Measurements from ENCODE around the gene ARSG.
"Not testable (repeated sequence)": the region's sequence is repeated elsewhere in the genome, so short reads cannot be mapped to it uniquely, and the experiment has no call there.

Gene ARSG

DNA sequence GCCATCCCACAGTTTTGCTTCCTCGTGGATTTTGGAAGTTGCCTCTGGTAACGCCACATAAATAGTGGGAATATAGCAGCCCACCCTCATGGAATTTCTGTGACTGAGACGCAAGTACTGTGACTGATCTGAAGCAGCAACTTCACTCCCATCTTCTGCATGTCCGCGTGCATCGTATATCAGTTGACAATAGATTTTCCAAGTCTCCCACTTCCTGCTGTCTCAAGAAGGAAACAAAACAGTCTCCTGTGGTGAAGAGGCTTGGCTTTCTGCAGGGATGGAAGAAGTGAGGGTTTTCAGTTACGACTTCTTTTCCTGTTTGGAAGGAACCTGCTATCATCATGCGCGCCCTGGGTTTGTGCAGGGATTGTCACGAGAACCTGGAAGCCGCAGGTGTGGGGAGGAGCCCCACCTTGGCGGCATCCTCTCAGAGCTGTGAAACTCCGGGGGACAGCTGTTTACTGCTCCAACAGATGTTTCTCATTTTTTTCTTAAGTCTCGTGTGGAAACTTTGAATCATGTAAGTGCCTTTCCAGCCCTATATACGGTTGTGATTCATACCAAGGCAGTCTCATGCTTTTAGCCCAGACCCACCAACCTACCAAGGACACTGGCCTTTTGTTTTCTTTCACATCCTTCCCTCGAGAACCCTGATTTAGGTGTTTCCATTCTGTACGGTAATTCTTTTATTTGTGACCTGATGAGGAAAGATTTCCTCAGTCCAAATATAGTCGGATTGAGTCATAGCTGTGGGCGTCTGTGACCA is 108.5 kb downstream of the ARSG start:
- no peak for DNase-seq

GRCh38 chr17:68400404-68400735 is 109.1 kb downstream of the ARSG start:
- DNase-seq = no peak

DNA sequence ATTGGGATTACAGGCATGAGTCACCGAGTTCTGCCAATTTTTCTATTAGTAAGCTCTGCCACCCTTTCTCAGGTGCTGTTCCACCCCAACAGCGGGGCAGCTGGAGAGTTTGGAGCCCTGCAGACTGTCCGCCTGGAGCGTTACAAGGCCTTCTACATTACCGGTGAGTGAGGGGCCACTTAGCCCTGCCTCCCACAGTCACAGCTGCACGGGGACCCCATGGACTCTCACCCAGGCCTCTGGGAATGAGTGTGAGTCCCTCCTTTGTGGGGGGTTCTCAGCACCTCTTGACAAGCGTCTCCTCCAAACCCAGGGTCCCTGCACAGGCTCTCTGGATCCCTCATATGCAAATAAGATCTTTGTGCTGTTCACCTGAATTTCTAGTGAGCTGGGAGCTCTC is 110.0 kb downstream of the ARSG start:
- no peak for DNase-seq

DNA sequence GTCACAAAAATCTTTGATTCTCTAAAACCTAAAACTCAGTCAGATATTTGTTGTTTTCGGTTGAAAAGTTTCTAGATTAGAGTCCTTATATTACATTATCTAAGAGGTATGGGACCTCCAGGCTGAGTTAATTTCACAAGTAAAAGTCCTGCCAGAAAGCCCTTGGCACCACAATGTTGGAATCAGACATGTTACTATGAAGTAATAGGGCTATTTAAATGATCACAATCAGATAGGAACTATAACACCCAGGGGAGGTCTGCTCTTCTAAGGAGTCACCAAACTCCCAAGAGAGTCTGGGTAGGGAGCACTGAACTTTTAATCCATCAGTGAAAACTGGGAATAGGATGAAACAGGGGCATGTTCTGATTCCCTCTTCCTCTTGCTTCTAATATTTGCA is 111.8 kb downstream of the ARSG start:
- no peak for DNase-seq

- not testable (repeated sequence) for DNase-seq
Measured at GRCh38 chr17:68403837-68404236, 112.5 kb downstream of the ARSG start.

DNA sequence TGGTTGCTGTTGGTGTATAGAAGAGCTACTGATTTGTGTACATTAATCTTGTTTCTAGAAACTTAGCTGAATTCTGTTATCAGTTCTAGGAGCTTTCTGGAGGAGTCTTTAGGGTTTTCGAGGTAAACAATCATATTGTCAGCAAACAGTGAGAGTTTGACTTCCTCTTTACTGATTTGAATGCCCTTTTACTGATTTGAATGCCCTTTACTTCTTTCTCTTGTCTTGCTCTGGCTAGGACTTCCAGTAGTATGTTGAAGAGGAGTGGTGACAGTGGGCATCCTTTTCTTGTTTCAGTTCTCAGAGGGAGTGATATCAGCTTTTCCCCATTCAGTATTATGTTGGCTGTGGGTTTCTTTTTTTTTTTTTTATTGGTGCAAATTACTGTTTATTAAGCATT is 116.4 kb downstream of the ARSG start:
- not testable (repeated sequence) for DNase-seq

DNA sequence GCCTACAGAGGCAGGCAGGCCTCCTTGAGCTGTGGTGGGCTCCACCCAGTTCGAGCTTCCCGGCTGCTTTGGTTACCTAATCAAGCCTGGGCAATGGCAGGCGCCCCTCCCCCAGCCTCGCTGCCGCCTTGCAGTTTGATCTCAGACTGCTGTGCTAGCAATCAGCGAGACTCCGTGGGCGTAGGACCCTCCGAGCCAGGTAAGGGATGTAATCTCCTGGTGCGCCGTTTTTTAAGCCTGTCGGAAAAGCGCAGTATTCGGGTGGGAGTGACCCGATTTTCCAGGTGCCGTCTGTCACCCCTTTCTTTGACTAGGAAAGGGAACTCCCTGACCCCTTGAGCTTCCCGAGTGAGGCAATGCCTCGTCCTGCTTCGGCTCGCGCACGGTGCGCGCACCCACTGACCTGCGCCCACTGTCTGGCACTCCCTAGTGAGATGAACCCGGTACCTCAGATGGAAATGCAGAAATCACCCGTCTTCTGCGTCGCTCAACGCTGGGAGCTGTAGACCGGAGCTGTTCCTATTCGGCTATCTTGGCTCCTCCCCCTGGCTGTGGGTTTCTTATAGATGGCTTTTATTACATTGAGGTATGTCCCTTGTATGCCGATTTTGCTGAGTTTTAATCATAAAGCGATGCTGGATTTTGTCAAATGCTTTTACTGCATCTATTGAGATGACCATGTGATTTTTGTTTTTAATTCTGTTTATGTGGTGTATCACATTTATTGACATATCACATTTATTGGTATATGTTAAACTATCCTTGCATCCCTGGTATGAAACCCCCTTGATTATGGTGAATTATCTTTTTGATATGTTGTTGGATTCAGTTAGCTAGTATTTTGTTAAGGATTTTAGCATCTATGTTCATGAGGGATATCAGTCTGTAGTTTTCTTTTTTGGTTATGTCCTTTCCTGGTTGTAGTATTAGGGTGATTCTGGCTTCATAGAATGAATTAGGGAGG is 122.6 kb downstream of the ARSG start:
- not testable (repeated sequence) for DNase-seq

DNA sequence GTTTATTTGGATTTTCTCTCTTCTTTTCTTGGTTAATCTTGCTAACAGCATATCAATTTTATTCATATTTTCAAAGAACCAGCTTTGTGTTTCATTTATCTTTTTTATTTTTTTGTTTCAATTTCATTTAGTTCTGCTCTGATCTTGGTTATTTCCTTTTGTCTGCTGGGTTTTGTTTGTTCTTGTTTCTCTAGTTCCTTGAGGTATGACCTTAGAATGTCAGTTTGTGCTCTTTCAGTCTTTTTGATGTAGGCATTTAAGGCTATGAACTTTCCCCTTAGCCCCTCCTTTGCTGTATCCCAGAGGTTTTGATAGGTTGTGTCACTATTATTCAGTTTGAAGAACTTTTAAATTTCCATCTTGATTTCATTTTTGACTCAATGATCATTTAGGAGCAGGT is 123.6 kb downstream of the ARSG start:
- not testable (repeated sequence) for DNase-seq

DNA sequence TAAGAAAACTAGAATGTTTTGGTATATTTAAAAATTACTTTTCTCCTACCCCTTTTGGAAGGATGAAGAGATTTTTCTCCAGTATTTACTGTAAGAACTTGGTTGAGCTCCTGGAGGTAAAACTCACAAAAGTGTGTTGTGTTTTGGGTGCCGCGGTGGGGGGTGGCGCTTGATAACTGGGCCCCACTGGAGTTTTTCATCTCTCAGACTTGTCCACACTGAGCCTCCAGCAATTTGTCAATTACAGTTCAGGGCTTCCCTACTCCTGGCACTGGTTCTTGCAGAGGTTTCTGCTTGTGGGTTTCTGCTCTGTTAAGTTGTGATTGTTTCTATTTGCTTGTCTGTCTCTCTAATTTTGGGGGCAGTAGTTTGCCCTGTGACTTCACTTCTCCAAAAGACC is 126.0 kb downstream of the ARSG start:
- no peak for DNase-seq

- DNase-seq = no peak
Measured at GRCh38 chr17:68418876-68419275, 127.6 kb downstream of the ARSG start.

DNA sequence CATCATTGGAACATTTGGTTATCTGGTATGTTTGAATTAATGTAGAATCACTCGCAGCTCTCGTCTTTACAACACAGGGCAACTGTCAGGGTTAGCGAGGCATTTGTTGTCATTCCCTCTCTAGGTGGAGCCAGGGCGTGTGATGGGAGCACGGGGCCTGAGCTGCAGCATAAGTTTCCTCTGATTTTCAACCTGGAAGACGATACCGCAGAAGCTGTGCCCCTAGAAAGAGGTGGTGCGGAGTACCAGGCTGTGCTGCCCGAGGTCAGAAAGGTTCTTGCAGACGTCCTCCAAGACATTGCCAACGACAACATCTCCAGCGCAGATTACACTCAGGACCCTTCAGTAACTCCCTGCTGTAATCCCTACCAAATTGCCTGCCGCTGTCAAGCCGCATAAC is 128.8 kb downstream of the ARSG start:
- DNase-seq = no peak

DNA sequence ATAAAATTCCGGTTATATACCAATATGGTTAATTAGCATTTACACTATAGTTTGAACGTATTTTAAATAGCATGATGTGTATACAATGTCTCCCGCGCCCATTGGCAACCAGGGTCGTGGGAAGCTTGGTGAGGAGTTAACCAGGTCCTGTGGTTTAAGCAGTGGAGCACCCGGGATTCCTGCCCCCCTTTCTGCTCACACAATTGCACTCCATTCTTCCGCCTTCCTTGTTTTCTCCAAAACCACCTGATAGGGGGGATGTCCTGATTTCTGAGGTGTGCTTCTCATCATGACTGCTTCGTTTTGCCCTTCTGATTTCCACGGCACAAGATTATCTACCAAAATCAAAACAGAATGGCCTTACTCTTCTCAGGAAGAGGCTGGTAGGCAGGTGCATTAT is 130.2 kb downstream of the ARSG start:
- DNase-seq = no peak

DNA sequence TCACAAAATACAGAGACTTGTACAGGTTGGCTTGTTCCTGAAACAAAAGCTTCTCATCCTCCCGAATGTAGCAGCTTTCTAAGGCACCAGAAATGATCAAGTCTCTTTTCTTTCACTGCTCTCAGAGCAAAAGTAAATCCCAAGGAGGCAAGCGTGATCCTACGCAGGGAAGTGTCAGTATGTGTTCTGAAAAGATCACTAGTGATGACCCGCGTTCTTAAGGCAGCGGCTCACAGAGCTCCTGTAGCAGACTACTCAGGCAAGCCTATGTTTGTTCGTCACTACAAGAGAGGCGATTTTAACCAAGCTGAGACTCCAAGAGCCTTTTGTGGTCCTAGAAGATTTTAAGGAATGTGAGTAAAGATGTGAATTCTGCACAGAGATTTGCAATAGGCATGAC is 131.5 kb downstream of the ARSG start:
- DNase-seq = no peak

DNA sequence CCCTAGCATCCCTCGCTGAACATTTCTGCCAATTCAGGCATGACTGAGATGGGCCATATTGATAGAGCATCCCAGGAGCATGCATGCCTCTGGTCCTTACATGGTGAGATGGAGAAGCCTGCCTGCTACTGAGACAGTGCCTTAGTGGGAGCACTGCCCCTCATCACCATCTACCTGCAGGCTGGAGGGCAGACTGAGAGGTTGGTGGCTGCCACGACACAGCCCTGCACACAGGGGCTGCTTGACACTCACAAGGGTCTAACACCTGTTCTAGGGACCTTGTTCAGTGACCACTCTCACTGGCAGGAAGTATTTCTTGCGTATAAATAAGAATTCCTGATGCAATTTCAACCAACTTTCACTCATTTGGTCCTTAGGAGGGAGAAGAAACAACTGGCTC is 132.0 kb downstream of the ARSG start:
- no peak for DNase-seq

DNA sequence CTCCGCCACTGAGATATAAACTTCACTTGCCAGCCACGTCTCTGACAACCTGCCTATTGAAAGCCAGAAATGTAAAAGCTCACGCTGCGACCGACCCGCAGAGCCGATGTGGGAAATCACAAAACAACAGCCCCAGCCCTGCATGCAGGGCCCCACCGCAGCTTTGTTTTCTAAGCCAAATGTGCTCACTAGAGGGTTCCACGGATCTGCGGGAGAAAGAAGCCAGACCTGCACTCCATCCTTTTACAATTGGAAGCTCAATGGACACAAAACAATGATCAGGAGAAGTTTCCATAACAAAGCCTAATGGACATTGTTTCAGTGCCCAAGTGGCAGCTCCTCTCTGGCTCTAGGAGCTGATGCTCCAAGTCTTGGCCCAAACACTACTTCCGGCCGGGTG is 132.9 kb downstream of the ARSG start:
- no peak for DNase-seq

GRCh38 chr17:68424861-68425260 is 133.6 kb downstream of the ARSG start:
- peak; percentile 76 for DNase-seq

- no peak for DNase-seq
Measured at GRCh38 chr17:68425979-68426378, 134.7 kb downstream of the ARSG start.

DNA sequence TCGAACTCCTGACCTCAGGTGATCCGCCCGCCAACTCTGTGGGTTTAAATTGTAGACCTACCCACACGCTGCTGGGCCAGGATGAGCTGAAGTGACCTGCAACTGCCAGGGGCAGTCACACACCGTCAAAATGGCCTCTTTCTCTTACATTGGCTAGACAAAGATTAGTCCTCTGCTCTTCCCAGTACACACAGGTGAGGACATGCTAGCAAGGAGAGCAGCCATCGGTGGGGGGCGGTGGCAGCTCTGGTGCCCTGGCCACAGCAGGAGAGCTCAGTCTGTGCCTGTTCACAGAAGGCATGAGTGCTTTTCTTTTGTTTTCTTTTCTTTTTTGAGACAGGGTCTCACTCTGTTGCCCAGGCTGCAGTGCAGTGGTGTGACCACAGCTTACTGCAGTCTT is 136.3 kb downstream of the ARSG start:
- no peak for DNase-seq

GRCh38 chr17:68428498-68429172 is 137.3 kb downstream of the ARSG start:
- no peak for DNase-seq

DNA sequence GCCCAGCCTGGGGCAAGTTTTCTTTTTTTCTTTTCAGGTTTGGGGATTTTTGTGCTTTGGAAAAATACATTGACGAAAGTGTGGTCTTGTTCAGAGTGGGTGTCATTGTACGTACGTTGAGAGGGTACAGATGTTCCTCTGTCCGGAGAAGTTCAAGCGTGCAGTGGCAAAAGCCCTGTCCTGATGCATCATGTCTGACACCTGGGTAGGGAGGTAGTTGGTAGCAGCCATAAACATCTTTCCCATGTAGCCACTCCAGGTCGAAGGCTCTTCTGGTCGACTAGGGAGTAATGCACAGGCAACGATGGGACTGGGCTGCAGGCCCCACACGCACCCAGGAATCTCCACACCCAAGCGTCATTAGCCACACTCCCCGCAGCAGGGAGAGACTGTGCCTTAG is 138.6 kb downstream of the ARSG start:
- no peak for DNase-seq

DNA sequence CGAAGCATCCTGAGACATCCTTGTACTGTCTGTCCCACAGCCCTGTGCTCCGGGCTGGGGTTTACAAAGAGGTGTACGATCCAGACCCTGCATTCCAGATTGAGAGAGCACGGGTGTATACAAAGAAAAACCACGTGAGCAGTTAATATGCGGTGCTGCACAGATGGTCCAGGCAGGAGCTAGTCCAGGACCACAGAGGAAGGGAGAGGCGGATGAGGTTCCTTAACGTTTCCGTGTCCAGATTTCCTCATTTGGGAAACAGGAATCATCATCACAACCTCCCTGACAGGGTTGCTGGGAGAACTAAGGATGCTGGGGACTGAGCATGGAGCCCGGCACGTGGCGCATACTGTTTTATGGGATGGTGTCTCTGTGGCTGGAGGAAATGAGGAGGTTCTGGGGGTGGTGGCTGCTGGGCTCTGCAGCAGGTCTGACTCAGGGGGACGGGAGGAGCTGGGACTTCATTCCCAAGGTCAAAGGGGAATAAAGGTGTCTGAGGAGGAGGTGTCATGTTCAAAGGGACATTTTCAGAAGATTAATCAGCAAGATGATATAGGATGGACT is 139.8 kb downstream of the ARSG start:
- no peak for DNase-seq

DNA sequence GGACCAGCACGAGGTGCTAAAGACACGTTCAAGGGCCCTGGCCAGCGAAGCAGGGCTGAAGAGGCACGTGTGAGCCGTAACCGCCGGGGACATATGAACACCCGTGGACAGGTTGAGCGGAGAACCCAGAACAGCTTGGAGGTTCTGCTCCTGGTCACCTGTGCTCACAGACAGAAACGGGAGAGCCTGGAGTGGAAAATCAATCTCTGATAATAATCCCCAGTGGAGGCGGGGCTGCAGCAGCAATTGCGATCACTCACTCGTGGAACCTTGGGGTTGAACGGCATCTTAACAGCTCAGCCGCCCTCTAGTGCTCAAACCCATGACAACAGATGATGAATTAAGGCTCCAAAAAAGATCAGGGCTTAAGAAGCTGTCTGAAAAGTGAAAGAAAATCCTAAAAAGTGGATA is 140.4 kb downstream of the ARSG start:
- DNase-seq = no peak

Data from NCI-H774 (cell line).